ENCODE results near the gene ARRB1.

The ARRB1 gene

DNA sequence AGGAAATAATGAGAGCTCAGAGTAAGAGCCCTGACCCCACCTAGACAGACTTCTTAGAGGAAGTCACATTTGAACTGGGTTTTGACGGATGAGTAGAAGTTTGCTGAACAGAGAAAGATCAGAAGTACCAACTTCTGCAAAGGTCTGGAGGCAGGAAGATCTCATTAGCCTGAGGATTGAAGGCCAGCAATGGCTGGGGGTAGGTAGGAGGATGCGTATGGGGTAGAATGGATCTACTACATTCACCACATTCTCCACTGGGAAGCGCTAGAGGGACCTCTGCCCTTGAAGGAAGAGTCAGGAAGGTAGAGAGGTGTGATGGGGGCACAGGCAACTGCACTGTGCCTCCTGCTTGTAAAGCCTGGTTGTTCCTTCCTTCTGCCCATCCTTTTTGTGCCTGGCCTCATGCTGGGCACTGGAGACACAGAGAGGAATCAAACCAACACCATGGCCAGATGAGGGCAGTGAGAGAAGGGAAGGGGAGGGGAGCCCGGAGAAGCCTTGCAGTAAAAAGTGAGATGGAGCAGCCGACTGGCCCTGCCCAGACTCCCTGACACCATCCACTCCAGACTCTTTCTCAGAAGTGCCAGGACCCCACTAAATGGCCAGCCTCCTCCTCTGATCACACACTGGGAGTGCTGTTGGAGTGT lies 106.0 kb downstream of the ARRB1 start:
- peak; percentile 45 for DNase-seq

DNA sequence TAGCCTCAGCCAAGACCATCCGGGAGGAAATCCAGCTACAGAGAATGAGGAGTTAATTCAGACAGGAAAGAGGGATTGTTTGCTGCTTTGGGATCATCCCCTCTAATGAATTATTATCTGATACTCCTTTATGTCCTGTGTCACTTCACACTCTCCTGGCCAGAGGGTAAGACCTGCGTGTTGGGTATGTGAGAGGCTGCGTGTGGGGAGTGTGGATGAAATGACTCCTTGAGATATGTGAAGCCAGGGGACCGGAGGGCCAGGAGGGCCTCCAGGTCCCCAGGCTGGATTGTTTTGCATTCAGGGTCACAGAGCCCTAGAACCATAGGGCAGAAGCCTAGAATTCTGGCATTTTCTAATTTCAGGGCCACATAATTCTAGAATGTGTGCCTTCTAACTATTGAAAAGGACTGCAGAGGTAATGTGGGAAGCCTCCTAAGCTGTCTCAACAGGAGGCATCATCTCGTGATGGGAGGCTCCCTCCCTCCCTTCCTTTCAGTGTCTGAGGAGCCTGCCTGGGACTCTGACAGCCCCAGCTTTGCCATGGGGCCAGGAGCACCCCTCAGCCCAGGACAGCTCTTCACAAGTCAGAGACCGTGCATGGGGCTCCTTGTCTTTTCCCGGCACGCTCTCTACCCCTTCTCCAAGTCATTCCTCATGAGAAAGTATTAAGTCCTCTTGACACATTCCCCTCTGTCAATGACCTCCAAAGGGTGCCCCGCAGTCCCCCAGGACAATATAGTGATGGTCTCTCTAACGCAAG lies 107.2 kb downstream of the ARRB1 start:
- no peak for DNase-seq

DNA sequence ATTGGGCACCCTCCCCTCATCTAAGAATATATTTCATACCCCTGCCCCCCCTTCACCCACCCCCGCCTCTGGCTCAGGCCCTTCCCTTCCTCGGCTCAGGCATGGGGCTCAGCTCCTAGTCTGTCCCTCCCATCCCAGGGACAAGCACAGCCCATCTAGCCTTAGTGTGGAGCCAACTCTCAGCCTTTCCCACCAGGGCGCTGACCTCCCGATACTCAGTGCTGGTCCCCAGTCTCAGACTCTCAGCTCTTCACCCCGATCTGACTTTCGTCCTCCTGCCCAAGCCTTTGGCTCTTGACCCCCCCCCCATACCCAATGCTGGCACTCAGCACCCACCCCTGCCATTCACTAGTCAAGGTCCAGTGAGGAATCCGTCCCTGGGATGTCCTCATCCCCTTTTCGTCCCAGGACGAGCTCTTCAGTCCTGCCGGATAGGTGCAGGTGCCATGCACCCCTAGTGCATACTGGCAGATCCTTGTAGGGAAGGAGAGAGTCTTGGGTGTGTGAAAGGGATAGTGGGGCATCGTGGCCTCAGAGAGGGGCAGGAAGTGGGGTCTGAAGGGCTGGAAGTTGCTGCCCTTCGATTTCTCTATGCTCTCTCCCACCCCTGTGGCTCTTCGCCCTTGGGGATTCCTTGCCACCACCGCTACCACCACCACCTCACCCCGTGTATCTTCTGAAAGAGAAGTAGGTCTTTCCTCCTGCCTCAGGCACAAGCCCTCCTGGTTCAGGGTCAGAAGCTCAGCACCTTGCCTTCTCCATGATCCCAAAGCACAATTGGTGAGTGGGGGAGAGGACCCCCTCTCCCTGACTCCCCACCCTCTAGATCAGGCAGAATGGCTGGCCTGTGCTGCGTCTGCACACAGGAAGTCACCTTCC lies 108.5 kb downstream of the ARRB1 start:
- DNase-seq, result no peak

DNA sequence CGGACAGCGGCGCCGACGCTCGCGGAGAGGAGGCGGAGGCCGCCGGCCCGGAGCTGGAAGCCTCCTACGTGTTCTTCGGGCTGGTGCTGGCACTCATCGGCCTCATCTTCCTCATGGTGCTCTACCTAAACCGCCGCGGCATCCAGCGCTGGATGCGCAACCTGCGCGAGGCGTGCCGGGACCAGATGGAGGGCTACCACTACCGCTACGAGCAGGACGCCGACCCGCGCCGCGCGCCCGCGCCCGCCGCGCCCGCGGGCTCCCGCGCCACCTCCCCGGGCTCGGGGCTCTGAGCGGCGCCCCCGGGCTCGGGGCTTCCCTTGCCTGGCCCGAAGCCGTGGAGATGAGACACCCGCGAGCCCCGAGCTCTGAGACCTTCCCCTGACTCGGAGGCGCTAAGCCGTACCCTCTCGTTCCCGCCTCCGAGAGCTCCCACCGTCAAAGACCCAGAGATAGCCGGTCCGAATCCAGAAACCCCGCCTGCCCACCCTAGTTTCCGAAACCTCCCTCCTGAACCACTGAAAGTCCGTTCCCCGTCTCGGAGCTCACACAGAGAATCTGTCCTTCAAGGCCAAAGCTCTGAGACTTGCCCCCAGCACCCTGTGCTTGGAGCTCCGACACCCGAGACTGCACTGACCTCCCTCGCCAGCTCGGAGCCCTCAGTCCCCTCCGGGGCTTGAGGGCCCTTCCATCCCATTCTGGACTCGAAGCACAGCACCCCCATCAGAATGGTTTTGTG lies 109.4 kb downstream of the ARRB1 start:
- DNase-seq, result no peak

GRCh38 chr11:75241036-75241905 lies 110.2 kb downstream of the ARRB1 start:
- peak; percentile 96 for DNase-seq

DNA sequence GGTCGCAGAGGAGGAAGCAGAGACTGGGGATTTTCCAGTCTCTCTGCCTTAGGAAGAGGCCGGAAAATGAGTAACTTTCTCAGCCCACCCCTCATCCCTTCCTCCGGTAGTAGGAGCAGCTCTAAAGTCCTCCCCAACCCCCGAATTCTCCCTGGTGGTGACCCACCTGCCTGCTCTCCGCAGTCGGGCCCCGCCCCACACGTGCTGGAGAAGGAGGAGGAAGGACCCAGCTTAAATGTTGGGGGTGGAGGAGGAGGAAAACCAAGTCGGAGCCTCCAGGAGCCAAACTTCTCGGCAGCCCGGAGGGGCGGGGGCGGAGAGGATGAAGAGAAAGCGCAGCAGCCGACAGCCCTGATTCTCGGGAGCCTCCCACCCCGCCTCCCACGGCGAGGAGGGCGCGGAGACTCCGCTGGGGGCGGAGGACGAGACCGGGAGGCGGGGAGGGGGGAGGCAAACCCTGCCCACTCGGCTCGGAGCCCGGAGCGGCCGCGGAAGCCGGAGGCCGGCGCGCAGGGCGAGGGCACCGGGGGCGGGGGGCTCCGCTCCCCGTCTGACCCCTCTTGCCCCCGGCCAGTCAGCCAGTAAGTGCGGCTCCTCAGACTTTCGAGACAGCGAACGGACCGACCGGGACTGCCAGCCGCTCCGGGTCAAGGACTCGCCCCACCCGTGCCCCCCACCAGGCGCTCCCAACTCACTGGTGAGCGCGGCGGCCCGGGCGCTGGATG lies 111.0 kb downstream of the ARRB1 start, which contains the start of gene TPBGL:
Gene TPBGL, plus strand, starts transcription at position 464 of the 725 bp plus-strand sequence. CDS start 276 bp downstream, outside the sequence.
- peak; percentile 63 for DNase-seq

GRCh38 chr11:75239531-75240290 lies 111.8 kb downstream of the ARRB1 start:
- peak; percentile 56 for DNase-seq

DNA sequence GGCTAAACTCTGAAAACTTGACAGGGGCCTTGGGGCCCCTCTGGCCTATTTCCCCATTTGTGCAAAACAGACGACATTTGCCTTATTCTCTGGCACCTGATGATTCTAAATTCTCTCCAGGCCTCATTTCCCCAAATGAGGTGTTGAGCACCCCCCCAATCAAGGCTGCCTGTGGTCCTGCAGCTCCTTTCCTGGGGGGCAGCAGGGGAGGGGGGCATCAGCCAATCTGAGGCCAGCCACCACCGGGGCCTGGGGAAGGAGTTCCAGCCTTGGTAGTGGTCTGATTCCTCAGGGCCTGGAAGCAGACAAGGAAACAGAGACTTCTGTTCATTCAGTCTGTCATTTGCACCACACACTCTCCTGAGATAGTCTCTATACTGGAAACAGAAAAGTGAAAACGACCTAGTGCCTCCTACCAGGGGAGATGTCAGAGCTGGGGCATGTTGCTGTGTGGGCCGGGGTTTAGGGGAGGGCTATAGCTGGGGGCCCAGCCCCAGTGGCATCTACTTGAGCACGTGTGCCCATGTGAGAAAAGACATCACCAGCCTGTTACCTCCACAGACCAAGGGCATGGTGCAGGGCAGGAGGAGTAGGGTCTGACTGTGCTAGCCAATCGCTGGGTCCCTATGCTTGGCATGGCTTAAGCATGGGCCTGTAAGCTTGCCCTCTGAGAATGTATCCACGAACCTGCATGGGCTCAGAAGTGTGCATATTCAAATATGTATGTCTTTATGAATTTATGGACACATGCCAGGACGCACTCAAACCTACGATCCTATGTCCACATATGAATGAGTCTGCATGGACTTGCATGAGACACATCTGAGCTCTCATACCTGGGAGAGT lies 112.6 kb downstream of the ARRB1 start:
- DNase-seq, result peak; percentile 53

DNA sequence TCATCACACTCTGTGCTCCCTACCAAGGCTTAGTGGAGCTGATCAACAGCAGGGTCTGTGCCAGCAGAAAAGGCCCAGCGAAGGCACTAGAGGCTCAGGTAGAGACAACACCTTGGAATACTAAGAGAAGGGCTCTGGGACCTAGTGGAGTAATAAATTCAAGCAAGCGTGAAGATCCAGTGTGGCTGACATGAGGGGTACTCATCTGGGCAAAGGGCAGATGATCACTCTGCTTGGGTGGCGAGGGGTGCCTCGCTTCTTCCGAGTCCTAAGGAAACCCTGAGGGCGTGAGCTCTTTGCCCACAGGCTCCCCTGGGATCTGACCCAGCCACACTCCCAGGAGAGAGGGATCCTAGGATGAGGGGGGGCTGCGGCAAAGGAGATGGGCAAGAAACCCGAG lies 114.4 kb downstream of the ARRB1 start:
- DNase-seq, result peak; percentile 33

GRCh38 chr11:75236062-75236461 lies 115.4 kb downstream of the ARRB1 start:
- peak; percentile 24 for DNase-seq

DNA sequence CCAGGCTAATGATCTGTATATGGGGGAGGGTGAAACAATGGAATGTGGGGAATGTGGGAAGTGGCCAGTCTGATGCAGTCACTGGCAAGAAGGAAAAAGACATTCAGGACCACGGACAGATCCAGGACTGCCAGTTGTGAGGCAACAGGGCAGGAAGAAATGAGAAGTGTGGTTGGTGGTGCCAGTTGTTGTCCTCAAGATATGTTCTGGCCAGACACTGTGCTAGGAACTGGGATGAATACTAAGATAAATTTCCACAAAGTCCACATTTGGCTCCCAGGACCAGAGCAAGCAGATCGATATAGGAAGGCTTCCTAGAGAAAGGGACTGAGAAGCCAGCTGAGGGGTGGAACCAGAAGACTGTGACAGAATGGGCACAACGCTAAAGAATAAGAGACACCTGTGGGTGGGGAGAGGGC lies 117.7 kb downstream of the ARRB1 start:
- DNase-seq, result peak; percentile 53

- no peak for DNase-seq
These were observed 120.8 kb downstream of the ARRB1 start for GRCh38 chr11:75230621-75231020.

- DNase-seq, result no peak
These were observed 122.0 kb downstream of the ARRB1 start for GRCh38 chr11:75229466-75229865.

- DNase-seq, result no peak
These were observed 125.7 kb downstream of the ARRB1 start for GRCh38 chr11:75225794-75226193.

GRCh38 chr11:75223954-75224643 lies 127.4 kb downstream of the ARRB1 start:
- no peak for DNase-seq

GRCh38 chr11:75219869-75220268 lies 131.6 kb downstream of the ARRB1 start:
- DNase-seq, result no peak

GRCh38 chr11:75214843-75215242 lies 136.6 kb downstream of the ARRB1 start:
- no peak for DNase-seq

DNA sequence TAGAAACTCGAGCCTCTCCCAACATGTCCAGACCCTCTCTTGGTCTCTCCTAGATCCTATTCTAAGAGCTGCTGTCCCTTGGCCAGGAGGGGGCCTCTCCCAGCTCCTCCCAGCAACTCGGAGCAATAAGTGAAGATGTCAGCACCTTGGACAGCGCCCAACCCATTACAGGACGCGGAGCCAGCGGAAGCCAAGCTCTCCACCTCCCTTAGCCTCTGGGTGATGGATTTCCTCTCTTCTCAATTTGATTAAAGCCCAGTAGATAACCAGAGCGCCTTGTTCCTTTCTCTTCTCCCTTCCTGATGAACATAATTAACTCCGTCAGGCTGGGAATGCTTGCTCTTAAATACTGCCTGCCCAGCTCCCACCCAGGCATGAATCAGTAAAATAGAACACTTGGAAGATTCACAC lies 137.0 kb downstream of the ARRB1 start:
- peak; percentile 88 for DNase-seq
